ENCODE measurements around the gene PPP2R2B.

DNA sequence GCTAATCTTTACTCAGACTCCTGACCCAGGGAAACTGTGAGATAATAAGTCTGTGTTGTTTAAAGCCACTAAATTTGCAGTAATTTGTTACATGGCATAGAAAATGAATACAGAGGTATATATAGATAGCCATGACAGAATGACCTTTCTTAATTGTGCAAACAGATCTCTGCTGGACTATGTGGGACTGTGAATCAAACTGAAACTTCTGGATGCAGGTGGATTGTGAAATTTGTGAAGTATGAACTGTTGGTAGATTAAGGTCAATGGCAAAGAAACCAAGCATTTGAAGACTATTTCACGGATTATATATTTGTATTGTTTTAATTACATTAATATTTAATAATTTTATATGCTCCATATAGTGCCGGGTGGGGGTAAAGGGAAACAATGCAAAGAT is 310.4 kb downstream of the PPP2R2B start:
- no peak for TF ChIP-seq POLR2AphosphoS5 (IDR thresholded peaks at IDR 0.05; ENCODE audit: low read depth)
- TF ChIP-seq, protein P1, sequence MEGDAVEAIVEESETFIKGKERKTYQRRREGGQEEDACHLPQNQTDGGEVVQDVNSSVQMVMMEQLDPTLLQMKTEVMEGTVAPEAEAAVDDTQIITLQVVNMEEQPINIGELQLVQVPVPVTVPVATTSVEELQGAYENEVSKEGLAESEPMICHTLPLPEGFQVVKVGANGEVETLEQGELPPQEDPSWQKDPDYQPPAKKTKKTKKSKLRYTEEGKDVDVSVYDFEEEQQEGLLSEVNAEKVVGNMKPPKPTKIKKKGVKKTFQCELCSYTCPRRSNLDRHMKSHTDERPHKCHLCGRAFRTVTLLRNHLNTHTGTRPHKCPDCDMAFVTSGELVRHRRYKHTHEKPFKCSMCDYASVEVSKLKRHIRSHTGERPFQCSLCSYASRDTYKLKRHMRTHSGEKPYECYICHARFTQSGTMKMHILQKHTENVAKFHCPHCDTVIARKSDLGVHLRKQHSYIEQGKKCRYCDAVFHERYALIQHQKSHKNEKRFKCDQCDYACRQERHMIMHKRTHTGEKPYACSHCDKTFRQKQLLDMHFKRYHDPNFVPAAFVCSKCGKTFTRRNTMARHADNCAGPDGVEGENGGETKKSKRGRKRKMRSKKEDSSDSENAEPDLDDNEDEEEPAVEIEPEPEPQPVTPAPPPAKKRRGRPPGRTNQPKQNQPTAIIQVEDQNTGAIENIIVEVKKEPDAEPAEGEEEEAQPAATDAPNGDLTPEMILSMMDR (IDR thresholded peaks at IDR 0.05; ENCODE audit: insufficient read depth, low read length) = no peak
